H1 (cell line): ENCODE data around the gene GPC1. TPM values are rescaled to one million over a fixed set of nuclear protein-coding genes. Genes with fewer than 3 reads are reported as not detected.

Experiments used
- CBX8 ChIP-seq: fragments of 300-800, 300-1000 bp; sonication (generic); IDR thresholded peaks from 2 replicates; pipeline ENCODE4 v1.7.1; 2016; ENCODE audit warnings: low read depth, low read length, borderline replicate concordance
- CTBP2 ChIP-seq: IDR thresholded peaks from 2 replicates; pipeline ENCODE4 v1.7.0; 2011; ENCODE audit warnings: borderline replicate concordance, mild to moderate bottlenecking, moderate library complexity, mixed read lengths, low read length; ENCODE audit not compliant: insufficient read depth, insufficient read length
- JUN ChIP-seq: IDR thresholded peaks from 2 replicates; pipeline ENCODE4 v1.6.1; 2011; ENCODE audit warnings: low read depth, mild to moderate bottlenecking, improper control_type of control experiment, low read length
- NANOG ChIP-seq: IDR thresholded peaks from 2 replicates; pipeline ENCODE4 v1.6.1; 2011; ENCODE audit warnings: low read length, low read depth, mild to moderate bottlenecking, inconsistent platforms; ENCODE audit not compliant: insufficient read depth, poor library complexity, severe bottlenecking
- RBBP5 ChIP-seq: IDR thresholded peaks from 2 replicates; pipeline ENCODE4 v1.7.1; 2012; ENCODE audit warnings: low read depth, mild to moderate bottlenecking, inconsistent platforms, low read length, moderate library complexity, borderline replicate concordance
- SP4 ChIP-seq: IDR thresholded peaks from 2 replicates; pipeline ENCODE4 v1.6.1; 2012; ENCODE audit warnings: low read length, inconsistent platforms
- polyA plus RNA-seq, 7 experiments: library from polyadenylated mRNA; depleted of rRNA in 3 of 7; stranded (reverse) in 5 of 7; unstranded in 2 of 7; fragments of >200 nt in 5 of 7; fragments of 200-250 nt in 2 of 7; gene quantifications; 1 replicate in 5 of 7; 2 replicates in 1 of 7; 4 replicates in 1 of 7; pipeline versions ENCODE4 v1.2.1 to v1.2.3, GENCODE V29; 2011 to 2013; ENCODE audit warnings: missing spikeins in 2 of 7, mixed read lengths in 2 of 7
- total RNA-seq: library from RNA; stranded (reverse); fragmentation: NEBNext Ultra II Directional; extraction: Animal tissue kit (Norgen Biotek cat#: 25700); gene quantifications from 2 replicates; pipeline ENCODE4 v1.2.1, GENCODE V29; 2021
- TF ChIP-seq, protein P1 (sequence below): fragments of 300-600 bp; sonication (generic); IDR thresholded peaks from 2 replicates; pipeline ENCODE4 v1.7.1; 2012; ENCODE audit warnings: low read length, moderate library complexity, mild to moderate bottlenecking, inconsistent platforms; ENCODE audit not compliant: insufficient replicate concordance

Gene GPC1
- total and polyA plus RNA-seq, 2 of the 8 experiments (the other 6 are each of a cell fraction or from before 2014, with no cell fraction given): 21.9 to 28.3 TPM

DNA sequence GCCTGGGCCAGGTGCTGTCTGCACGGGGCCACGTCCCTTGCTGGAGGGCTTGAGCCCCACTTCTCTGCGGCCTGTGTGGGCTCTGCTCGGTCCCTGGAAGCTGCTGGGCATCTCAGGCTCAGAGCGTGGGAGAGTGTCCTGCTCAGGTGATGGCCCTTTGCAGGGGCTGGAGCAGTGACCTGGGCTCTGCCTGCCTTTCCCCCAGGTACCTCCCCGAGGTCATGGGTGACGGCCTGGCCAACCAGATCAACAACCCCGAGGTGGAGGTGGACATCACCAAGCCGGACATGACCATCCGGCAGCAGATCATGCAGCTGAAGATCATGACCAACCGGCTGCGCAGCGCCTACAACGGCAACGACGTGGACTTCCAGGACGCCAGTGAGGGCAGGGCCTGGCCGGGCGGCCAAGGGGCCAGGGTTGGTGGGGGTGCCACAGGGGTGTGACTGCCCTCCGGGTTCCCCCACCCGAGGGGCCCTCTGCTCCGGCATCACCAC, 29.9 kb downstream of the GPC1 start (continued):
- TF ChIP-seq, protein P1, sequence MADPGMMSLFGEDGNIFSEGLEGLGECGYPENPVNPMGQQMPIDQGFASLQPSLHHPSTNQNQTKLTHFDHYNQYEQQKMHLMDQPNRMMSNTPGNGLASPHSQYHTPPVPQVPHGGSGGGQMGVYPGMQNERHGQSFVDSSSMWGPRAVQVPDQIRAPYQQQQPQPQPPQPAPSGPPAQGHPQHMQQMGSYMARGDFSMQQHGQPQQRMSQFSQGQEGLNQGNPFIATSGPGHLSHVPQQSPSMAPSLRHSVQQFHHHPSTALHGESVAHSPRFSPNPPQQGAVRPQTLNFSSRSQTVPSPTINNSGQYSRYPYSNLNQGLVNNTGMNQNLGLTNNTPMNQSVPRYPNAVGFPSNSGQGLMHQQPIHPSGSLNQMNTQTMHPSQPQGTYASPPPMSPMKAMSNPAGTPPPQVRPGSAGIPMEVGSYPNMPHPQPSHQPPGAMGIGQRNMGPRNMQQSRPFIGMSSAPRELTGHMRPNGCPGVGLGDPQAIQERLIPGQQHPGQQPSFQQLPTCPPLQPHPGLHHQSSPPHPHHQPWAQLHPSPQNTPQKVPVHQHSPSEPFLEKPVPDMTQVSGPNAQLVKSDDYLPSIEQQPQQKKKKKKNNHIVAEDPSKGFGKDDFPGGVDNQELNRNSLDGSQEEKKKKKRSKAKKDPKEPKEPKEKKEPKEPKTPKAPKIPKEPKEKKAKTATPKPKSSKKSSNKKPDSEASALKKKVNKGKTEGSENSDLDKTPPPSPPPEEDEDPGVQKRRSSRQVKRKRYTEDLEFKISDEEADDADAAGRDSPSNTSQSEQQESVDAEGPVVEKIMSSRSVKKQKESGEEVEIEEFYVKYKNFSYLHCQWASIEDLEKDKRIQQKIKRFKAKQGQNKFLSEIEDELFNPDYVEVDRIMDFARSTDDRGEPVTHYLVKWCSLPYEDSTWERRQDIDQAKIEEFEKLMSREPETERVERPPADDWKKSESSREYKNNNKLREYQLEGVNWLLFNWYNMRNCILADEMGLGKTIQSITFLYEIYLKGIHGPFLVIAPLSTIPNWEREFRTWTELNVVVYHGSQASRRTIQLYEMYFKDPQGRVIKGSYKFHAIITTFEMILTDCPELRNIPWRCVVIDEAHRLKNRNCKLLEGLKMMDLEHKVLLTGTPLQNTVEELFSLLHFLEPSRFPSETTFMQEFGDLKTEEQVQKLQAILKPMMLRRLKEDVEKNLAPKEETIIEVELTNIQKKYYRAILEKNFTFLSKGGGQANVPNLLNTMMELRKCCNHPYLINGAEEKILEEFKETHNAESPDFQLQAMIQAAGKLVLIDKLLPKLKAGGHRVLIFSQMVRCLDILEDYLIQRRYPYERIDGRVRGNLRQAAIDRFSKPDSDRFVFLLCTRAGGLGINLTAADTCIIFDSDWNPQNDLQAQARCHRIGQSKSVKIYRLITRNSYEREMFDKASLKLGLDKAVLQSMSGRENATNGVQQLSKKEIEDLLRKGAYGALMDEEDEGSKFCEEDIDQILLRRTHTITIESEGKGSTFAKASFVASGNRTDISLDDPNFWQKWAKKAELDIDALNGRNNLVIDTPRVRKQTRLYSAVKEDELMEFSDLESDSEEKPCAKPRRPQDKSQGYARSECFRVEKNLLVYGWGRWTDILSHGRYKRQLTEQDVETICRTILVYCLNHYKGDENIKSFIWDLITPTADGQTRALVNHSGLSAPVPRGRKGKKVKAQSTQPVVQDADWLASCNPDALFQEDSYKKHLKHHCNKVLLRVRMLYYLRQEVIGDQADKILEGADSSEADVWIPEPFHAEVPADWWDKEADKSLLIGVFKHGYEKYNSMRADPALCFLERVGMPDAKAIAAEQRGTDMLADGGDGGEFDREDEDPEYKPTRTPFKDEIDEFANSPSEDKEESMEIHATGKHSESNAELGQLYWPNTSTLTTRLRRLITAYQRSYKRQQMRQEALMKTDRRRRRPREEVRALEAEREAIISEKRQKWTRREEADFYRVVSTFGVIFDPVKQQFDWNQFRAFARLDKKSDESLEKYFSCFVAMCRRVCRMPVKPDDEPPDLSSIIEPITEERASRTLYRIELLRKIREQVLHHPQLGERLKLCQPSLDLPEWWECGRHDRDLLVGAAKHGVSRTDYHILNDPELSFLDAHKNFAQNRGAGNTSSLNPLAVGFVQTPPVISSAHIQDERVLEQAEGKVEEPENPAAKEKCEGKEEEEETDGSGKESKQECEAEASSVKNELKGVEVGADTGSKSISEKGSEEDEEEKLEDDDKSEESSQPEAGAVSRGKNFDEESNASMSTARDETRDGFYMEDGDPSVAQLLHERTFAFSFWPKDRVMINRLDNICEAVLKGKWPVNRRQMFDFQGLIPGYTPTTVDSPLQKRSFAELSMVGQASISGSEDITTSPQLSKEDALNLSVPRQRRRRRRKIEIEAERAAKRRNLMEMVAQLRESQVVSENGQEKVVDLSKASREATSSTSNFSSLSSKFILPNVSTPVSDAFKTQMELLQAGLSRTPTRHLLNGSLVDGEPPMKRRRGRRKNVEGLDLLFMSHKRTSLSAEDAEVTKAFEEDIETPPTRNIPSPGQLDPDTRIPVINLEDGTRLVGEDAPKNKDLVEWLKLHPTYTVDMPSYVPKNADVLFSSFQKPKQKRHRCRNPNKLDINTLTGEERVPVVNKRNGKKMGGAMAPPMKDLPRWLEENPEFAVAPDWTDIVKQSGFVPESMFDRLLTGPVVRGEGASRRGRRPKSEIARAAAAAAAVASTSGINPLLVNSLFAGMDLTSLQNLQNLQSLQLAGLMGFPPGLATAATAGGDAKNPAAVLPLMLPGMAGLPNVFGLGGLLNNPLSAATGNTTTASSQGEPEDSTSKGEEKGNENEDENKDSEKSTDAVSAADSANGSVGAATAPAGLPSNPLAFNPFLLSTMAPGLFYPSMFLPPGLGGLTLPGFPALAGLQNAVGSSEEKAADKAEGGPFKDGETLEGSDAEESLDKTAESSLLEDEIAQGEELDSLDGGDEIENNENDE: no peak
- no peak for TF ChIP-seq SP4
- TF ChIP-seq RBBP5: no peak
- TF ChIP-seq CTBP2: no peak
- no peak for TF ChIP-seq JUN
- TF ChIP-seq NANOG: no peak
- TF ChIP-seq CBX8: no peak
